ENCODE data around the gene HPS4. TPM values are rescaled to one million over a fixed set of nuclear protein-coding genes. Genes with fewer than 3 reads are reported as not detected.

Gene HPS4
- total and polyA plus RNA-seq, 2 donors (not counting 1 experiment from before 2014, with no cell fraction given), result 23.0 to 37.7 TPM

GRCh38 chr22:26433805-26434204 is 49.8 kb downstream of the HPS4 start:
- Histone ChIP-seq H3K4me1 (ENCODE audit: control insufficient read depth, extremely low read depth, insufficient read depth, low read length) (no peaks in the 10 kb centered on the region), H3K79me2 (ENCODE audit: control insufficient read depth, insufficient read depth, low read length) (no peaks in the 10 kb centered on the region), H3K9ac (ENCODE audit: insufficient read depth, low read length) (no peak overlapping the region), H3K27ac (ENCODE audit: insufficient read depth, low read length) (no peak overlapping the region), H3K27me3 (ENCODE audit: control insufficient read depth, insufficient read depth, low read length) (peaks cover 6% of the 10 kb centered on the region), H3K4me3 (replicated peaks in 1 of 4; ENCODE audit: control extremely low read depth in 1 of 4, insufficient read depth in 1 of 4, low read depth in 3 of 4, low read length in 4 of 4) (no peak overlapping the region), H3K36me3 (ENCODE audit: control insufficient read depth, insufficient read depth, low read length) (no peaks in the 10 kb centered on the region), H2AFZ (ENCODE audit: low read length) (no peak overlapping the region), H4K20me1 (ENCODE audit: control insufficient read depth, extremely low read depth, insufficient read depth, low read length) (no peaks in the 10 kb centered on the region), H3K9me3 (ENCODE audit: control insufficient read depth, insufficient read depth, low read depth, low read length) (no peaks in the 10 kb centered on the region), H3K4me2 (ENCODE audit: extremely low read depth, insufficient read depth, low read length) (no peak overlapping the region)
- DNase-seq (ENCODE audit: low read depth in 2 of 2), result no peak
- no peak for TF ChIP-seq EZH2 (IDR thresholded peaks at IDR 0.05; ENCODE audit: low read length, missing control alignments)
- TF ChIP-seq CTCF (conservative IDR thresholded peaks at IDR 0.05 in 1 of 2, IDR thresholded peaks at IDR 0.05 in 1 of 2; ENCODE audit: low read depth in 1 of 2, low read length in 2 of 2), result no peak

- no peaks in the 10 kb centered on the region for H3K4me1 ChIP-seq (ENCODE audit: control insufficient read depth, extremely low read depth, insufficient read depth, low read length)
- no peaks in the 10 kb centered on the region for H3K79me2 ChIP-seq (ENCODE audit: control insufficient read depth, insufficient read depth, low read length)
- no peak overlapping the region for H3K27ac ChIP-seq (ENCODE audit: insufficient read depth, low read length)
- no peaks in the 10 kb centered on the region for H3K36me3 ChIP-seq (ENCODE audit: control insufficient read depth, insufficient read depth, low read length)
- H3K4me2 ChIP-seq (ENCODE audit: extremely low read depth, insufficient read depth, low read length), result no peak overlapping the region
- no peaks in the 10 kb centered on the region for H3K9me3 ChIP-seq (ENCODE audit: control insufficient read depth, insufficient read depth, low read depth, low read length)
- H4K20me1 ChIP-seq (ENCODE audit: control insufficient read depth, extremely low read depth, insufficient read depth, low read length), result no peaks in the 10 kb centered on the region
- no peak for TF ChIP-seq CTCF (conservative IDR thresholded peaks at IDR 0.05 in 1 of 2, IDR thresholded peaks at IDR 0.05 in 1 of 2; ENCODE audit: low read depth in 1 of 2, low read length in 2 of 2)
- H3K4me3 ChIP-seq (replicated peaks in 1 of 4; ENCODE audit: control extremely low read depth in 1 of 4, insufficient read depth in 1 of 4, low read depth in 3 of 4, low read length in 4 of 4), result no peak overlapping the region
- H3K9ac ChIP-seq (ENCODE audit: insufficient read depth, low read length), result no peak overlapping the region
- peaks cover 6% of the 10 kb centered on the region for H3K27me3 ChIP-seq (ENCODE audit: control insufficient read depth, insufficient read depth, low read length)
- H2AFZ ChIP-seq (ENCODE audit: low read length), result no peak overlapping the region
- no peak for DNase-seq (ENCODE audit: low read depth in 2 of 2)
Measured at GRCh38 chr22:26432619-26433311, 50.8 kb downstream of the HPS4 start.

GRCh38 chr22:26431261-26431995 is 52.2 kb downstream of the HPS4 start:
- H3K9me3 ChIP-seq (ENCODE audit: control insufficient read depth, insufficient read depth, low read depth, low read length), result no peaks in the 10 kb centered on the region
- H3K27me3 ChIP-seq (ENCODE audit: control insufficient read depth, insufficient read depth, low read length), result peaks cover 6% of the 10 kb centered on the region
- H3K4me1 ChIP-seq (ENCODE audit: control insufficient read depth, extremely low read depth, insufficient read depth, low read length), result no peaks in the 10 kb centered on the region
- H3K36me3 ChIP-seq (ENCODE audit: control insufficient read depth, insufficient read depth, low read length), result no peaks in the 10 kb centered on the region
- H3K9ac ChIP-seq (ENCODE audit: insufficient read depth, low read length), result no peak overlapping the region
- no peak for DNase-seq (ENCODE audit: low read depth in 2 of 2)
- TF ChIP-seq CTCF (conservative IDR thresholded peaks at IDR 0.05 in 1 of 2, IDR thresholded peaks at IDR 0.05 in 1 of 2; ENCODE audit: low read depth in 1 of 2, low read length in 2 of 2) (no peak), EZH2 (IDR thresholded peaks at IDR 0.05; ENCODE audit: low read length, missing control alignments) (no peak)
- H3K79me2 ChIP-seq (ENCODE audit: control insufficient read depth, insufficient read depth, low read length), result no peaks in the 10 kb centered on the region
- H4K20me1 ChIP-seq (ENCODE audit: control insufficient read depth, extremely low read depth, insufficient read depth, low read length), result no peaks in the 10 kb centered on the region
- H3K4me3 ChIP-seq (replicated peaks in 1 of 4; ENCODE audit: control extremely low read depth in 1 of 4, insufficient read depth in 1 of 4, low read depth in 3 of 4, low read length in 4 of 4), result no peak overlapping the region
- no peak overlapping the region for H3K27ac ChIP-seq (ENCODE audit: insufficient read depth, low read length)
- no peak overlapping the region for H2AFZ ChIP-seq (ENCODE audit: low read length)
- H3K4me2 ChIP-seq (ENCODE audit: extremely low read depth, insufficient read depth, low read length), result no peak overlapping the region
